SK-N-SH (cell line): ENCODE measurements around the gene CHST12. TPM values are rescaled to one million over a fixed set of nuclear protein-coding genes. Genes with fewer than 3 reads are reported as not detected.

Source experiments
- CTCF ChIA-PET: fragments of 300-600, 350-600 bp; formaldehyde crosslinking; extraction: SDS; loops from one replicate; lab custom pipeline; 2021; lab: Yijun Ruan, JAX
- POLR2A ChIA-PET: fragments of 350-600 bp; sonication (Branson Sonifier 250); formaldehyde crosslinking; extraction: SDS; loops from one replicate; lab custom pipeline; 2020; ENCODE audit warnings: antibody characterized with exemption, inconsistent platforms; lab: Yijun Ruan, JAX
- DNase-seq: peaks from one replicate; pipeline ENCODE4 v3.0.0; 2012
- H2AFZ ChIP-seq: fragments of 200-600 bp; sonication (generic); 2 replicates; pipeline ENCODE4 v1.8.1; 2016; ENCODE audit warnings: antibody characterized with exemption, mild to moderate bottlenecking, low read depth
- H3F3A ChIP-seq: fragments of 200-600 bp; sonication (generic); replicated peaks from 2 replicates; pipeline ENCODE3; 2016; ENCODE audit warnings: antibody characterized with exemption, mild to moderate bottlenecking; ENCODE audit not compliant: insufficient read depth
- H3K27ac ChIP-seq, 2 experiments: fragments of 200-500 bp in 1 of 2; fragments of 200-600 bp in 1 of 2; sonication (Bioruptor generic) in 1 of 2; sonication (generic), shearing (Covaris generic) in 1 of 2; 2 replicates each; pipeline versions ENCODE4 v1.5.1 to v1.6.1; 2014 to 2016; ENCODE audit warnings: low read depth in 2 of 2, inconsistent platforms in 1 of 2, low read length in 1 of 2, mild to moderate bottlenecking in 1 of 2, mixed read lengths in 1 of 2
- H3K27me3 ChIP-seq: fragments of 200-600 bp; sonication (generic), shearing (Covaris generic); 2 replicates; pipeline ENCODE4 v1.6.1; 2016; ENCODE audit warnings: mixed run types; ENCODE audit not compliant: insufficient read depth
- H3K36me3 ChIP-seq, 2 experiments: fragments of 200-500 bp in 1 of 2; fragments of 200-600 bp in 1 of 2; sonication (Bioruptor generic) in 1 of 2; sonication (generic) in 1 of 2; replicated peaks in 1 of 2; 2 replicates each; pipeline versions ENCODE3 to v1.5.1; 2014 to 2016; ENCODE audit warnings: low read length in 1 of 2, mild to moderate bottlenecking in 1 of 2; ENCODE audit not compliant: insufficient read depth in 2 of 2, control insufficient read depth in 1 of 2
- H3K4me1 ChIP-seq, 2 experiments: fragments of 200-500 bp in 1 of 2; fragments of 200-600 bp in 1 of 2; sonication (Bioruptor generic) in 1 of 2; sonication (generic), shearing (Covaris generic) in 1 of 2; 2 replicates each; pipeline versions ENCODE4 v1.5.1 to v1.6.1; 2014 to 2016; ENCODE audit warnings: low read depth in 1 of 2, low read length in 1 of 2, mixed run types in 1 of 2; ENCODE audit not compliant: insufficient read depth in 2 of 2, control insufficient read depth in 1 of 2
- H3K4me2 ChIP-seq: fragments of 200-600 bp; sonication (generic), shearing (Covaris generic); 2 replicates; pipeline ENCODE4 v1.6.1; 2017; ENCODE audit warnings: mixed run types
- H3K4me3 ChIP-seq, 2 experiments: fragments of 200-500 bp in 1 of 2; fragments of 200-600 bp in 1 of 2; sonication (Bioruptor generic) in 1 of 2; sonication (generic), shearing (Covaris generic) in 1 of 2; 2 replicates each; pipeline versions ENCODE4 v1.5.1 to v1.8.1; 2014 to 2016; ENCODE audit warnings: low read depth in 2 of 2, inconsistent platforms in 1 of 2, low read length in 1 of 2, mild to moderate bottlenecking in 1 of 2, mixed read lengths in 1 of 2, moderate library complexity in 1 of 2
- H3K79me2 ChIP-seq: fragments of 200-600 bp; sonication (generic); 2 replicates; pipeline ENCODE4 v1.8.1; 2017; ENCODE audit warnings: mild to moderate bottlenecking; ENCODE audit not compliant: insufficient read depth
- H3K9ac ChIP-seq: fragments of 200-600 bp; sonication (generic); 2 replicates; pipeline ENCODE4 v1.6.1; 2017; ENCODE audit warnings: mixed run types
- H3K9me2 ChIP-seq: fragments of 200-600 bp; sonication (generic); 2 replicates; pipeline ENCODE4 v1.6.1; 2017; ENCODE audit warnings: mixed run types
- H3K9me3 ChIP-seq: fragments of 200-600 bp; sonication (generic); 2 replicates; pipeline ENCODE4 v1.6.1; 2017; ENCODE audit warnings: mixed run types, mild to moderate bottlenecking, moderate library complexity
- H4K20me1 ChIP-seq: fragments of 200-600 bp; sonication (generic); 2 replicates; pipeline ENCODE4 v1.6.1; 2017; ENCODE audit warnings: mild to moderate bottlenecking, mixed run types; ENCODE audit not compliant: insufficient read depth
- CTCF ChIP-seq: fragments of 200-600 bp; sonication (generic); IDR thresholded peaks from 2 replicates; pipeline ENCODE4 v1.6.1; 2017; ENCODE audit warnings: antibody characterized with exemption, mild to moderate bottlenecking, moderate library complexity
- ELF1 ChIP-seq: IDR thresholded peaks from 2 replicates; pipeline ENCODE4 v1.4.0; 2012
- EP300 ChIP-seq, 2 experiments: IDR thresholded peaks; 2 replicates each; pipeline versions ENCODE4 v1.4.0 to v1.6.1; 2012; ENCODE audit warnings: borderline replicate concordance in 1 of 2, low read depth in 1 of 2, low read length in 1 of 2
- EZH2phosphoT487 ChIP-seq: fragments of 200-600 bp; sonication (generic); IDR thresholded peaks from 2 replicates; pipeline ENCODE4 v1.6.1; 2017; ENCODE audit warnings: low read depth, mixed run types, mild to moderate bottlenecking, antibody characterized with exemption, moderate library complexity, borderline replicate concordance
- FOSL2 ChIP-seq: IDR thresholded peaks from 2 replicates; pipeline ENCODE4 v1.4.0; 2012; ENCODE audit warnings: low read depth, mild to moderate bottlenecking, moderate library complexity, borderline replicate concordance
- FOXM1 ChIP-seq: IDR thresholded peaks from 2 replicates; pipeline ENCODE4 v1.4.0; 2012; ENCODE audit warnings: low read depth, mild to moderate bottlenecking
- GABPA ChIP-seq: IDR thresholded peaks from 2 replicates; pipeline ENCODE4 v1.4.0; 2012; ENCODE audit warnings: low read depth, mild to moderate bottlenecking
- MAX ChIP-seq: IDR thresholded peaks from 2 replicates; pipeline ENCODE4 v1.4.0; 2012; ENCODE audit warnings: low read depth
- MEF2A ChIP-seq: IDR thresholded peaks from 2 replicates; pipeline ENCODE4 v1.4.0; 2012; ENCODE audit warnings: low read depth, borderline replicate concordance
- MXI1 ChIP-seq: IDR thresholded peaks from 2 replicates; pipeline ENCODE4 v1.6.1; 2012; ENCODE audit warnings: mild to moderate bottlenecking, low read depth, low read length, improper control_type of control experiment
- NFIC ChIP-seq: IDR thresholded peaks from 2 replicates; pipeline ENCODE4 v1.4.0; 2012; ENCODE audit warnings: borderline replicate concordance
- PBX3 ChIP-seq: IDR thresholded peaks from 2 replicates; pipeline ENCODE4; 2012
- RCOR1 ChIP-seq: fragments of 150-350 bp; IDR thresholded peaks from 2 replicates; pipeline ENCODE4 v1.6.1; 2017; ENCODE audit warnings: antibody characterized with exemption, low read length
- RFX5 ChIP-seq: IDR thresholded peaks from 2 replicates; pipeline ENCODE4 v1.6.1; 2012; ENCODE audit warnings: mild to moderate bottlenecking, improper control_type of control experiment, low read length
- SMC3 ChIP-seq: IDR thresholded peaks from 2 replicates; pipeline ENCODE4 v1.6.1; 2012; ENCODE audit warnings: low read depth, low read length, improper control_type of control experiment
- TEAD4 ChIP-seq: IDR thresholded peaks from 2 replicates; pipeline ENCODE4 v1.4.0; 2012; ENCODE audit warnings: mild to moderate bottlenecking, borderline replicate concordance; ENCODE audit not compliant: insufficient read depth
- USF2 ChIP-seq: fragments of 150-350 bp; IDR thresholded peaks from 2 replicates; pipeline ENCODE4 v1.6.1; 2017; ENCODE audit warnings: antibody characterized with exemption, low read length, low read depth, borderline replicate concordance
- WGBS: methylation state at CpG from one replicate; pipeline ENCODE4 v1.1.6; 2017; ENCODE audit warnings: low lambda C conversion rate; 5-methylcytosine and 5-hydroxymethylcytosine counted together
- polyA plus RNA-seq, 3 experiments: library from polyadenylated mRNA; depleted of rRNA; stranded (reverse); fragments of >200 nt; gene quantifications; 2 replicates each; pipeline ENCODE4 v1.2.3, GENCODE V29; 2012

CHST12 gene
- polyA plus RNA-seq, 1 of the 3 experiments (the other 2 are of a cell fraction): 32.7 TPM

GRCh38 chr7:2479276-2480069, 76.1 kb downstream of the CHST12 start:
- no peak for DNase-seq
- H3K4me3 ChIP-seq: no peak overlapping the region
- 82% methylated on average over 13 of the region's 16 CpGs for WGBS
- H4K20me1 ChIP-seq: no peaks in the 10 kb centered on the region
- H3K36me3 ChIP-seq: no peaks in the 10 kb centered on the region
- H3K27me3 ChIP-seq: no peaks in the 10 kb centered on the region
- no peak overlapping the region for H3K9ac ChIP-seq
- H3F3A ChIP-seq: no peaks in the 10 kb centered on the region
- no peak overlapping the region for H2AFZ ChIP-seq
- no peak for TF ChIP-seq PBX3
- no peak for TF ChIP-seq GABPA
- TF ChIP-seq TEAD4: no peak
- no peak for TF ChIP-seq ELF1
- no peak for TF ChIP-seq MAX
- no peak for TF ChIP-seq MXI1
- no peak for TF ChIP-seq USF2
- TF ChIP-seq RCOR1: no peak
- no peak for TF ChIP-seq FOSL2
- no peak for TF ChIP-seq EP300 (IDR thresholded peaks at IDR 0.05; ENCODE audit: borderline replicate concordance in 1 of 2, low read depth in 1 of 2, low read length in 1 of 2)
- TF ChIP-seq CTCF: no peak
- no peak for TF ChIP-seq MEF2A
- no peak for TF ChIP-seq NFIC
- TF ChIP-seq FOXM1: no peak
- TF ChIP-seq SMC3: no peak
- no peak for TF ChIP-seq EZH2phosphoT487
- TF ChIP-seq RFX5: no peak
- H3K79me2 ChIP-seq: no peaks in the 10 kb centered on the region
- no peaks in the 10 kb centered on the region for H3K9me3 ChIP-seq
- no peak overlapping the region for H3K4me2 ChIP-seq
- ChIA-PET POLR2A (interaction anchor here (0.8 kb wide), 1 partner anchor 13 kb away, joined by 3 read pairs; no protein-coding TSS in a partner anchor), CTCF (interaction anchor here (0.7 to 5.8 kb wide), 16 partner anchors 9 to 201 kb away, joined by 3 to 48 read pairs (median 6); partner anchors contain the start of gene IQCE)
- no peaks in the 10 kb centered on the region for H3K9me2 ChIP-seq
- H3K27ac ChIP-seq: no peak overlapping the region
- peaks cover 0 to 14% of the 10 kb centered on the region in 2 experiments; a peak in 1 of 4 replicates for H3K4me1 ChIP-seq
